Brain microvascular endothelial cell (primary cell): ENCODE measurements around the gene GALNT16.
"Not testable (repeated sequence)": the region's sequence is repeated elsewhere in the genome, so short reads cannot be mapped to it uniquely, and the experiment has no call there.

Experiments used
- DNase-seq: peaks from one replicate; pipeline ENCODE4 v3.0.0-alpha.2; 2020
- H3K27ac ChIP-seq: fragments of 250-450 bp; sonication (Bioruptor Pico); 2 replicates; pipeline ENCODE4 v1.5.1; 2020; ENCODE audit warnings: mild to moderate bottlenecking, moderate library complexity
- H3K27me3 ChIP-seq: fragments of 250-450 bp; sonication (Bioruptor Pico); replicated peaks from 2 replicates; pipeline ENCODE4 v1.5.1; 2020; ENCODE audit warnings: mild to moderate bottlenecking
- H3K36me3 ChIP-seq: fragments of 250-450 bp; sonication (Bioruptor Pico); replicated peaks from 2 replicates; pipeline ENCODE4 v1.5.1; 2020; ENCODE audit warnings: mild to moderate bottlenecking
- H3K4me3 ChIP-seq: 2 replicates; pipeline ENCODE4 v1.5.1; 2011; ENCODE audit warnings: low read depth, mild to moderate bottlenecking, control low read depth, low read length, moderate library complexity
- in situ Hi-C: cut with HindIII; loops from 2 replicates; pipeline ENCODE4 v1.10.0; 2017; ENCODE audit warnings: low sequenced_read_pairs, low pct_ligation_motif_present
- TF ChIP-seq, protein P1 (sequence below): IDR thresholded peaks from 2 replicates; pipeline ENCODE4 v1.5.1; 2011; ENCODE audit warnings: low read depth, mild to moderate bottlenecking, moderate library complexity, low read length, control low read depth, inconsistent platforms; ENCODE audit errors: missing control alignments

The GALNT16 gene

DNA sequence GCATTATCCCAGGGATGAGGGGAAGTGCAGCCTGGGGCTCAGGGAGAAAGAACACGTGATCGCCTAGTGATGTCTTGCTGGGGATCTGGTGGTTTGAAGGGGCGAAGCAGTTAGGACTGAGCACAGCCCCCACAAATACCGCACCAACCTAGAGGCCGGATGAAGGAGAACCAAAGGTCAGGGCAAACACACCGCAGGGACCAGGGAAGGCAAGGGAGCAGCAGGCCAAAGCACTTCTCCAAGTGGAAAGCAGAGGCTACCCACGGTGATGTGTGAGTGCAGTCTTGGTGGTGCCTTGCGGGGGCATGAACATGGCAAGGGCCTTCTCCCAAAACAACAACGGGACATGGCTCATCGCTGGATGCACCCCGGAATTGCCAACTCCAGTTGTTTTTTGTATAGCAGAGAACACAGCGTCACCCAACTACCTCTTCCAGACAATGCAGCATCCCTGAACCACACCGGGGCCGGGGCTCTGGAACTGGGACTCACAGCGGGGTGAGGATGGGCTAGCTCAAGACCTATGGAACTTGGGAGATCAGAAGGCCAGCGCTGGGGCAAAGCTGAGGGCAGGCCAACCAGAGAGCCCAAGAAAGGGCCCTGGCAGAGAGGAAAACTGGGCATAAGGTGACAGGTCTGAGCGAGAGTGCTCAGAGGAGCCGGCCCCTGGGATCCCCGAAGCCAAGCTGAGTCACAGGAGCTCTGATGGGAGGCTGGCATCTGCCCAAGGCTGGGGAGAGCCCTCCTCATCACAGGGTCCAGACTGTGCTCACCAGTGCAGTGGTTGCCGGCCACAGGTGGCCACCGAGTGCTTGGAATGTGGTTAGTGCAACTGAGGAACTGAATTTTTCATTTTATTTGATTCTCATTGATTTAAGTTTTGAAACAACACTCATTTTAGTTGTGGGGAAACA, 11.1 kb downstream of the GALNT16 start:
- Histone ChIP-seq H3K27ac (no peak overlapping the region), H3K4me3 (no peak overlapping the region), H3K27me3 (no peaks in the 10 kb centered on the region), H3K36me3 (no peaks in the 10 kb centered on the region)
- TF ChIP-seq, protein P1, sequence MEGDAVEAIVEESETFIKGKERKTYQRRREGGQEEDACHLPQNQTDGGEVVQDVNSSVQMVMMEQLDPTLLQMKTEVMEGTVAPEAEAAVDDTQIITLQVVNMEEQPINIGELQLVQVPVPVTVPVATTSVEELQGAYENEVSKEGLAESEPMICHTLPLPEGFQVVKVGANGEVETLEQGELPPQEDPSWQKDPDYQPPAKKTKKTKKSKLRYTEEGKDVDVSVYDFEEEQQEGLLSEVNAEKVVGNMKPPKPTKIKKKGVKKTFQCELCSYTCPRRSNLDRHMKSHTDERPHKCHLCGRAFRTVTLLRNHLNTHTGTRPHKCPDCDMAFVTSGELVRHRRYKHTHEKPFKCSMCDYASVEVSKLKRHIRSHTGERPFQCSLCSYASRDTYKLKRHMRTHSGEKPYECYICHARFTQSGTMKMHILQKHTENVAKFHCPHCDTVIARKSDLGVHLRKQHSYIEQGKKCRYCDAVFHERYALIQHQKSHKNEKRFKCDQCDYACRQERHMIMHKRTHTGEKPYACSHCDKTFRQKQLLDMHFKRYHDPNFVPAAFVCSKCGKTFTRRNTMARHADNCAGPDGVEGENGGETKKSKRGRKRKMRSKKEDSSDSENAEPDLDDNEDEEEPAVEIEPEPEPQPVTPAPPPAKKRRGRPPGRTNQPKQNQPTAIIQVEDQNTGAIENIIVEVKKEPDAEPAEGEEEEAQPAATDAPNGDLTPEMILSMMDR, result no peak
- in situ Hi-C loops, result no loop called here
- peak; percentile 15 for DNase-seq

DNA sequence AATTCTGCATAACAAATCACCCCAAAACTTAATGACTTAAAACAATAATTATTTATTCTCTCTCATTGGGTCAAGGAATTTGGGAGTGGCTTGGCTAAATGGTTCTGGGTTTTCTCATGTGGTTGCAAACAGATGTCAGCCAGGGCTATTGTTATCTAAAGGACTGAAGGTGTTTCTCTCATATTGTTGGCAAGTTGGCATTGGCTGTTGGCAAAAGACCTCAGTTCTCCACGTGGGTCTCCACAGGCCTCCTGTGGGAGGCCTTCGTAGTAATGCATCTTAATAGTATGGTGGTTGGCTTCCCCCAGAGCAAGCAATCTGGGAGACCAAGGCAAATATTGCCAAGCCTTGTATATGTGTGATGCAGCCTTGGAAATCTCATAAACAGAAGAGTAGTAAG, 14.4 kb downstream of the GALNT16 start:
- Histone ChIP-seq H3K36me3 (no peaks in the 10 kb centered on the region), H3K4me3 (no peak overlapping the region), H3K27ac (no peak overlapping the region), H3K27me3 (no peaks in the 10 kb centered on the region)
- TF ChIP-seq, protein P1, result no peak
- no peak for DNase-seq
- in situ Hi-C loops, result no loop called here

DNA sequence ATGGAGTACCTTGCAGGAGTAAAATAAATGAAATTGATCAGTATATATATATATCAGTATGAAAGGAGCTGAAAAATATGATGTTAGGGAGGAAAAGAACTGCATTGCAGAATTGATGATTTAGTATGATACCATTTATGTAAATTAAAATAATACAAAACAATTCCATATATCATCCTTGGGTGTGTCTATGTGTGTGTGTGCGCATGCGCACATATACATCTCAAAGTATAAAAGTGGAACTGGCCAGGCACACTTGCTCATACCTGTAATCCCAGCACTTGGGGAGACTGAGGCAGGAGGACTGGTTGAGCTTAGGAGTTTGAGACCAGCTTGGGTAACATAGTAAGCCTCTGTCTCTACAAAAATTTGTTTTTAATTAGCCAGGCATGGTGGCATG, 15.4 kb downstream of the GALNT16 start:
- TF ChIP-seq, protein P1, result no peak
- no peak overlapping the region for H3K4me3 ChIP-seq
- no peaks in the 10 kb centered on the region for H3K36me3 ChIP-seq
- no peak overlapping the region for H3K27ac ChIP-seq
- no peaks in the 10 kb centered on the region for H3K27me3 ChIP-seq
- in situ Hi-C loops, result no loop called here
- no peak for DNase-seq

DNA sequence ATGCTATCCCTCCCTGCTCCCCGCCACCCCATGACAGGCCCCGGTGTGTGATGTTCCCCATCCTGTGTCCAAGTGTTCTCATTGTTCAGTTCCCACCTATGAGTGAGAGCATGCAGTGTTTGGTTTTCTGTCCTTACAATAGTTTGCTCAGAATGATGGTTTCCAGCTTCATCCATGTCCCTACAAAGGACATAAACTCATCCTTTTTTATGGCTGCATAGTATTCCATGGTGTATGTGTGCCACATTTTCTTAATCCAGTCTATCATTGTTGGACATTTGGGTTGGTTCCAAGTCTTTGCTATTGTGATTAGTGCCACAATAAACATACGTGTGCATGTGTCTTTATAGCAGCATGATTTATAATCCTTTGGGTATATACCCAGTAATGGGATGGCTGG, 17.4 kb downstream of the GALNT16 start:
- DNase-seq, in situ Hi-C loops, H3K36me3 ChIP-seq, H3K27ac ChIP-seq, H3K27me3 ChIP-seq, H3K4me3 ChIP-seq: not testable (repeated sequence)

DNA sequence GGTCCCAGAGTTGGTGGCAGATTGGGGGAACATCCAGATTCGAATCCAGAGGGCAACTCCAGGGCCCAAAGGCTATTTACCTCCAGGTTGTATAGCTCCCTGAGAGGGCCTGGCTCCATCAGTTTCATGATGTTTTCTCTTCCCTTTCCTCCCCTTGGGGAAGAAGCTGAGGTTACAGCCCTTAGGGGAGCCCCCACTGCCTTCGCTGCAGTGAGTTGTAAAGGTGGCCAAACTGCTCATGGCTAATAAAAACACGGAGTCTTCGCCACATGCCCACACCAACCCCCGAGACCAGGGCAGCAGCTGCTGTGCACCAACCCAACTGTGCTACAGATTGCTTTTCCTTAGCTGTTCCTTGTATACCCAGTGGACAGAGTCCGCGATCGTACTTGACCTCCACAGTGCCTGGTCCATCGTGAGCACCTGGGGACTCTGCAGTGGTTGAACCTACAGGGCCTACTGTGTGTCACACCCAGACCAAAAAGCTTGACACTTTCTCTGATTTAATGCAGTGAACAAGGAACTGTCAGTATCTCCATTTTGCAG, 20.9 kb downstream of the GALNT16 start:
- Histone ChIP-seq H3K4me3 (no peak overlapping the region), H3K27ac (no peak overlapping the region), H3K36me3 (no peaks in the 10 kb centered on the region), H3K27me3 (no peaks in the 10 kb centered on the region)
- in situ Hi-C loops, result no loop called here
- TF ChIP-seq, protein P1, result no peak
- no peak for DNase-seq

DNA sequence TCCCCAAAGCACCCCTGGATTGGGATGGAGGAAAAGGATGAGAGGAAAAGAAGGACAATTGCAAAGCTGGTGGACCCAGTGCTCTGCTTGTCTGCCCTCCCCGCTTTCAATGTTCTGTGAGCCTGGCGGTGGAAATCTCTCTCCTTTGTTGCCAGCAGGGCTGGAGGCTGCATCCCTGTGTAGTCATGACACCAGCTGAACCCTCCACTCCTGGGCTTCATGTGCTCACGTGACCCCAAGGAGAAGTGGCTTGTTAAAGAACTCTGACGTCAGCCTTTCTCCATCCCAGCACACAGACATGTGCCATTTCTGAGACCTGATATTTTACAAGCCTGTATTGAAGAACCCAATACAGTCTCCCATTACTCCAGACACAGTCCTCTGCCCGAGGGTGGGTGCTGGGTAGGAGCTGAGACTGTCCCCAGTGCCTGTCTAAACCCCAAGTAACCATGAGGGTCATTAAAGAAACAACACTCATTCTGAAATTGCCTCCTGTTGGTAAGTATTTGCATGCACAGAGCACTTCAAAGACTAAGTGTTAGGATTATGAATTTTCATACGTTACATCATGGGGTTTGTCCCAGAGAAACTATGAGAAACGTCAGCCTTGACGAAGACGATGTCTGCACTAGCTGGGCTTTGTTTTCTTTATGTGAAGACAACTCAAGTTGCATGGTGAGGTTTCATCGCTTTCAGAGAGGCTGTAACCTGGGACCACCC, 21.7 kb downstream of the GALNT16 start:
- DNase-seq, result no peak
- Histone ChIP-seq H3K36me3 (no peaks in the 10 kb centered on the region), H3K4me3 (no peak overlapping the region), H3K27me3 (no peaks in the 10 kb centered on the region), H3K27ac (no peak overlapping the region)
- in situ Hi-C loops, result no loop called here
- TF ChIP-seq, protein P1, result no peak
